Smooth muscle cell (in vitro differentiated cells): ENCODE results near the gene ROBO1. TPM values are rescaled to one million over a fixed set of nuclear protein-coding genes. Genes with fewer than 3 reads are reported as not detected.
A peak's percentile ranks its signal among the peaks of the same experiment; 100 is the strongest.

Experiments
- DNase-seq: peaks from one replicate; lab custom pipeline; 2025; ENCODE audit not compliant: unreplicated experiment; lab: John Stamatoyannopoulos, UW
- H2AFZ ChIP-seq: fragments of 200-600 bp; sonication (generic); 2 replicates; pipeline ENCODE4 v1.6.0; 2016; ENCODE audit warnings: antibody characterized with exemption, low read depth, mild to moderate bottlenecking
- H3F3A ChIP-seq: fragments of 200-600 bp; sonication (generic); 2 replicates; pipeline ENCODE4 v1.6.0; 2017; ENCODE audit warnings: antibody characterized with exemption, low read depth
- H3K27ac ChIP-seq: fragments of 200-600 bp; sonication (generic); 2 replicates; pipeline ENCODE4 v1.5.1; 2016; ENCODE audit warnings: low read depth, mild to moderate bottlenecking
- H3K27me3 ChIP-seq: fragments of 200-600 bp; sonication (generic); 2 replicates; pipeline ENCODE4 v1.6.1; 2016; ENCODE audit warnings: low read depth, mild to moderate bottlenecking
- H3K36me3 ChIP-seq: fragments of 200-600 bp; sonication (generic); 2 replicates; pipeline ENCODE4 v1.5.1; 2016; ENCODE audit warnings: low read depth
- H3K4me1 ChIP-seq: fragments of 200-600 bp; sonication (generic); 2 replicates; pipeline ENCODE4 v1.5.1; 2016; ENCODE audit warnings: low read depth
- H3K4me2 ChIP-seq: fragments of 200-600 bp; sonication (generic); 2 replicates; pipeline ENCODE4 v1.6.0; 2016; ENCODE audit warnings: mild to moderate bottlenecking
- H3K4me3 ChIP-seq: fragments of 200-600 bp; sonication (generic); 2 replicates; pipeline ENCODE4 v1.5.1; 2016; ENCODE audit warnings: mild to moderate bottlenecking
- H3K79me2 ChIP-seq: fragments of 200-600 bp; sonication (generic); 2 replicates; pipeline ENCODE4 v1.6.0; 2016; ENCODE audit warnings: low read depth, mild to moderate bottlenecking
- H3K9ac ChIP-seq: fragments of 200-600 bp; sonication (generic); 2 replicates; pipeline ENCODE4 v1.6.0; 2016; ENCODE audit warnings: low read depth
- H3K9me3 ChIP-seq: fragments of 200-600 bp; sonication (generic); replicated peaks from 2 replicates; pipeline ENCODE4 v1.5.1; 2016; ENCODE audit warnings: low read depth
- H4K20me1 ChIP-seq: fragments of 200-600 bp; sonication (generic); 2 replicates; pipeline ENCODE4 v1.6.0; 2016; ENCODE audit warnings: low read depth
- WGBS: methylation state at CpG from one replicate; pipeline ENCODE4 v1.1.7; 2016; ENCODE audit warnings: low lambda C conversion rate; 5-methylcytosine and 5-hydroxymethylcytosine counted together
- polyA plus RNA-seq: library from polyadenylated mRNA; unstranded; fragments of >200 nt; fragmentation: Nextera tagmentation; extraction: Ambion mirVana; gene quantifications from 2 replicates; pipeline ENCODE4 v1.2.1, GENCODE V29; 2016
- total RNA-seq: library from RNA; depleted of rRNA; stranded (reverse); fragments of >200 nt; gene quantifications from 2 replicates; pipeline ENCODE4 v1.2.3, GENCODE V29; 2014
- TF ChIP-seq, protein P1 (sequence below): fragments of 200-600 bp; sonication (generic); IDR thresholded peaks from 2 replicates; pipeline ENCODE4 v1.5.1; 2017; ENCODE audit warnings: borderline replicate concordance, mild to moderate bottlenecking, antibody characterized with exemption; ENCODE audit not compliant: insufficient read depth, poor library complexity, severe bottlenecking

The ROBO1 gene
- total and polyA plus RNA-seq, 2 experiments from 2014 or later: 30.5 to 79.5 TPM

DNA sequence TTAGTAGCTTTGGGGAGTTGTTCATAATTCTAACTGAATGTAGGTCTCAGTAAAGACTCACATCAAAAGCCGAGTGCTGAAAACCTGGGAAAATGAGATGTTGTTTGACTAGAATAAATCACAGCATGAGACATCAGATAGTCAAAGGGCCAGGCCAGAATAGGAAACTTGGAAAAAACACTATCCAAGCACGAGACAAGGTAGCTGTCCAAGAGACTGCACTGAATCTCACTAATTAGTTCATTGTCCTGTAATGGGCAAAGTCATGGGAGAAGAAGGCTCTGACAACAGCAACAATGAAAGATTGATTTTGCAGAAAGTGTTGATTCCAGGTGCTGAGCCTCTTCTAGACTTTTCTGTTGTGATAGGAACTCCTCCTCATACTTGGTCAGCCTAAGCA is 314.2 kb downstream of the ROBO1 start:
- Histone ChIP-seq H3K27ac (no peak overlapping the region), H3K4me2 (no peak overlapping the region), H3K4me3 (no peak overlapping the region), H3K9me3 (no peaks in the 10 kb centered on the region), H3K36me3 (no peaks in the 10 kb centered on the region), H2AFZ (no peak overlapping the region), H3K9ac (no peak overlapping the region), H3K27me3 (no peaks in the 10 kb centered on the region), H4K20me1 (no peaks in the 10 kb centered on the region), H3F3A (no peaks in the 10 kb centered on the region), H3K4me1 (no peaks in the 10 kb centered on the region), H3K79me2 (no peaks in the 10 kb centered on the region)
- 80% methylated on average over 2 of the region's 2 CpGs for WGBS
- no peak for DNase-seq
- TF ChIP-seq, protein P1, sequence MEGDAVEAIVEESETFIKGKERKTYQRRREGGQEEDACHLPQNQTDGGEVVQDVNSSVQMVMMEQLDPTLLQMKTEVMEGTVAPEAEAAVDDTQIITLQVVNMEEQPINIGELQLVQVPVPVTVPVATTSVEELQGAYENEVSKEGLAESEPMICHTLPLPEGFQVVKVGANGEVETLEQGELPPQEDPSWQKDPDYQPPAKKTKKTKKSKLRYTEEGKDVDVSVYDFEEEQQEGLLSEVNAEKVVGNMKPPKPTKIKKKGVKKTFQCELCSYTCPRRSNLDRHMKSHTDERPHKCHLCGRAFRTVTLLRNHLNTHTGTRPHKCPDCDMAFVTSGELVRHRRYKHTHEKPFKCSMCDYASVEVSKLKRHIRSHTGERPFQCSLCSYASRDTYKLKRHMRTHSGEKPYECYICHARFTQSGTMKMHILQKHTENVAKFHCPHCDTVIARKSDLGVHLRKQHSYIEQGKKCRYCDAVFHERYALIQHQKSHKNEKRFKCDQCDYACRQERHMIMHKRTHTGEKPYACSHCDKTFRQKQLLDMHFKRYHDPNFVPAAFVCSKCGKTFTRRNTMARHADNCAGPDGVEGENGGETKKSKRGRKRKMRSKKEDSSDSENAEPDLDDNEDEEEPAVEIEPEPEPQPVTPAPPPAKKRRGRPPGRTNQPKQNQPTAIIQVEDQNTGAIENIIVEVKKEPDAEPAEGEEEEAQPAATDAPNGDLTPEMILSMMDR: no peak

DNA sequence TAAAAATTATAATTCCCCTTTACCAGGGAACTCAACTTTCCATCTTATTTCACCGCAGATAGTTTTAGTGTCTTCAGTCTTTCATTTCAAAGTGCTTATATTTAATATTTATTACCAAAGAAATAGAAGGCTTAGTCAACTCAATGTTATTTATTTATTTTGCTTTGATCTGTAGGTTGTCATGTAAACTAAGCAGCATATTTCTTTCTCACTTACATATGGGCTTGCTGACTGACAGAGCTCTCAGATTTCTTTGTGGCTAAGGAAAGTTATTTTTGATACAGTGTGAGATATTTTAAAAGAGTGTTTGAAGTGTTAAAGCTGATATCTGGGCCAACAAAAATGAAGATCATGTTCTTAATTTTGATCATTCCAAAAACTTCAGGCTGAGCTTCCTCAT is 331.4 kb downstream of the ROBO1 start:
- no peaks in the 10 kb centered on the region for H3K9me3 ChIP-seq
- H3K27me3 ChIP-seq: peaks cover 3% of the 10 kb centered on the region
- no peak overlapping the region for H3K9ac ChIP-seq
- TF ChIP-seq, protein P1: no peak
- H3K27ac ChIP-seq: peak overlapping the region; percentile 48
- 89% methylated on average over 1 of the region's 1 CpG for WGBS
- no peaks in the 10 kb centered on the region for H4K20me1 ChIP-seq
- H3F3A ChIP-seq: no peaks in the 10 kb centered on the region
- H3K4me2 ChIP-seq: peak overlapping the region; percentile 0
- H3K4me1 ChIP-seq: no peaks in the 10 kb centered on the region
- no peak for DNase-seq
- no peak overlapping the region for H2AFZ ChIP-seq
- no peaks in the 10 kb centered on the region for H3K79me2 ChIP-seq
- H3K4me3 ChIP-seq: no peak overlapping the region
- H3K36me3 ChIP-seq: no peaks in the 10 kb centered on the region

DNA sequence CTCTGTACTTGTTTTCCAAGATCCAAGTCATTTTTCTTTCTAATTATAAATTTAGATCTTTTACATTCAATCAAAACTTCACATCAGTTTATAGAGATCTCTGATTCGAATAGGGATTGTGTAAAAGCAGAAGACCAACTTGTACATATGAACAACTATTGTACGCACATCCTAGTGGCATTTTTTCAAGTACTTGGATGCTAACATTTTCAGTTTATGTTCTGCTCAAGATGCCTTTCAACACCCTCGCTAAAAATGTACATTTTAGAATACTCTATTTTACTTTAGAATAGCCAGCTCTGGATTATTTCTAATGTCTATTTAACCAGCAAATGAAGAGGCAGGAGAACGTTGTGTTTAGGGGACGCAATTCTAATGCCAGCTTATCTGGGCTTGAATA is 340.7 kb downstream of the ROBO1 start:
- Histone ChIP-seq H3K27ac (no peak overlapping the region), H3K4me1 (peaks cover 6% of the 10 kb centered on the region), H3K4me3 (no peak overlapping the region), H3K36me3 (no peaks in the 10 kb centered on the region), H3K79me2 (no peaks in the 10 kb centered on the region), H2AFZ (no peak overlapping the region), H3K9me3 (no peaks in the 10 kb centered on the region), H3K27me3 (no peaks in the 10 kb centered on the region), H3F3A (no peaks in the 10 kb centered on the region), H3K9ac (no peak overlapping the region), H4K20me1 (no peaks in the 10 kb centered on the region), H3K4me2 (no peak overlapping the region)
- WGBS: 85% methylated on average over 5 of the region's 5 CpGs
- no peak for DNase-seq
- TF ChIP-seq, protein P1: no peak

DNA sequence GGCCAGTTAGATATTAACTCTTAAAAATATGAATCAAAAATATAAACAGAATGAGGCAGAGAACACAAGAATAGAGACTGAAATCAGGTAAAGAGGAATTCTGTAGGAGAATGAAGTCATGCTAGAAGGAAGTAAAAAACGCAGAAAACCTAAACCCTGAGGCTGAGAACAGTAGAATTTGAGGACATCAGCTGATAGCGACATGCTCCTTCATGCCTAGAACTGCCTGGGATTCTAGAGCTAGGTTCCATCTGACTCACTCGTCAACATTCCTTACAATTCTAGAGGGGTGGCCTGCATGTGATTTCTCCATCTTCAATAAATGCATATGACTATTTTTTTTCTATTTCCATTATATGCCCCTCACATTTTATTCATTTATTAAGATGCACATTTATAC is 343.0 kb downstream of the ROBO1 start:
- peak overlapping the region; percentile 54 for H3K27ac ChIP-seq

More for the DNA sequence above, 343.0 kb downstream of the ROBO1 start:
- H3K9ac ChIP-seq: no peak overlapping the region
- H3F3A ChIP-seq: no peaks in the 10 kb centered on the region
- H3K27me3 ChIP-seq: no peaks in the 10 kb centered on the region
- TF ChIP-seq, protein P1: no peak
- no peak overlapping the region for H3K4me2 ChIP-seq
- H3K9me3 ChIP-seq: no peaks in the 10 kb centered on the region
- H3K4me1 ChIP-seq: peaks cover under 1% of the 10 kb centered on the region
- no peak overlapping the region for H2AFZ ChIP-seq
- no peak for DNase-seq
- H3K79me2 ChIP-seq: no peaks in the 10 kb centered on the region
- H4K20me1 ChIP-seq: no peaks in the 10 kb centered on the region
- 75% methylated on average over 3 of the region's 3 CpGs for WGBS
- no peak overlapping the region for H3K4me3 ChIP-seq
- no peaks in the 10 kb centered on the region for H3K36me3 ChIP-seq
